Endodermal cell (in vitro differentiated cells): Measurements from ENCODE around the gene DOCK2. TPM values are rescaled to one million over a fixed set of nuclear protein-coding genes. Genes with fewer than 3 reads are reported as not detected.

Source experiments
- DNase-seq: peaks from one replicate; pipeline ENCODE4 v3.0.0-alpha.2; 2017
- H3K27ac ChIP-seq: 2 replicates; pipeline ENCODE4 v1.5.1; 2013; ENCODE audit warnings: mild to moderate bottlenecking, low read depth, low read length, moderate library complexity
- H3K27me3 ChIP-seq: 2 replicates; pipeline ENCODE4 v1.6.1; 2013; ENCODE audit warnings: mild to moderate bottlenecking, low read length, moderate library complexity; ENCODE audit not compliant: insufficient read depth, control insufficient read depth, poor library complexity, severe bottlenecking
- H3K36me3 ChIP-seq: 2 replicates; pipeline ENCODE4 v1.7.0; 2013; ENCODE audit warnings: mild to moderate bottlenecking, low read length, moderate library complexity; ENCODE audit not compliant: control insufficient read depth, insufficient read depth
- H3K4me1 ChIP-seq: one replicate; pipeline ENCODE4 v1.7.0; 2013; ENCODE audit warnings: low read length; ENCODE audit not compliant: control insufficient read depth, insufficient read depth
- H3K4me3 ChIP-seq: 2 replicates; pipeline ENCODE4 v1.5.1; 2013; ENCODE audit warnings: mild to moderate bottlenecking, low read length, moderate library complexity
- H3K9ac ChIP-seq: 2 replicates; pipeline ENCODE4 v1.6.1; 2013; ENCODE audit warnings: mild to moderate bottlenecking, low read length, moderate library complexity; ENCODE audit not compliant: poor library complexity, severe bottlenecking; ENCODE audit errors: extremely low read depth
- H3K9me3 ChIP-seq: 2 replicates; pipeline ENCODE4 v1.6.1; 2013; ENCODE audit warnings: mild to moderate bottlenecking, low read length, moderate library complexity; ENCODE audit not compliant: control insufficient read depth
- H3K27ac Mint-ChIP-seq: 2 replicates; pipeline ENCODE4 v1.8.0; 2020; ENCODE audit warnings: mixed read lengths
- H3K27me3 Mint-ChIP-seq: 2 replicates; pipeline ENCODE4 v1.8.0; 2021; ENCODE audit warnings: mild to moderate bottlenecking, mixed read lengths; ENCODE audit not compliant: insufficient read depth
- H3K36me3 Mint-ChIP-seq: 2 replicates; pipeline ENCODE4 v1.8.0; 2020; ENCODE audit warnings: low read depth, mixed read lengths
- H3K4me1 Mint-ChIP-seq: 2 replicates; pipeline ENCODE4 v1.8.0; 2020; ENCODE audit warnings: mixed read lengths
- H3K4me3 Mint-ChIP-seq: 2 replicates; pipeline ENCODE4 v1.8.0; 2020; ENCODE audit warnings: mild to moderate bottlenecking, moderate library complexity, mixed read lengths
- H3K9me3 Mint-ChIP-seq: 2 replicates; pipeline ENCODE4 v1.8.0; 2020; ENCODE audit warnings: mild to moderate bottlenecking, mixed read lengths
- whole genome bisulfite sequencing, 2 experiments: methylation state at CpG; one replicate each; pipeline versions ENCODE4 v1.1.5 to v1.1.7; 2013; ENCODE audit warnings: missing lambda C conversion rate in 2 of 2, mixed read lengths in 1 of 2; ENCODE audit not compliant: insufficient coverage in 1 of 2, insufficient read length in 1 of 2; 5-methylcytosine and 5-hydroxymethylcytosine counted together
- total RNA-seq, 2 donors: library from RNA; stranded (reverse); fragmentation: NEBNext Ultra II Directional in 1 of 2; extraction: Animal tissue kit (Norgen Biotek cat#: 25700) in 1 of 2; gene quantifications; 2 replicates in 1 of 2; 3 replicates in 1 of 2; pipeline ENCODE4 v1.2.1, GENCODE V29; 2021
- TF ChIP-seq, protein P1 (sequence below): fragments of 200-600 bp; sonication (generic); conservative IDR thresholded peaks from 2 replicates; pipeline ENCODE4 v1.5.0; 2021; ENCODE audit warnings: antibody characterized with exemption, mild to moderate bottlenecking

DOCK2 gene
- total RNA-seq, 2 donors from 2014 or later = 2.6 to 3.9 TPM

GRCh38 chr5:169850409-169850808 lies 213.3 kb downstream of the DOCK2 start:
- Histone ChIP-seq H3K36me3 (no peaks in the 10 kb centered on the region), H3K9ac (no peak overlapping the region), H3K9me3 (peaks cover 24% of the 10 kb centered on the region), H3K27ac (no peak overlapping the region), H3K4me3 (no peak overlapping the region), H3K27me3 (no peaks in the 10 kb centered on the region), H3K4me1 (no peaks in the 10 kb centered on the region)
- no peaks in the 10 kb centered on the region for H3K36me3 Mint-ChIP-seq
- peaks cover 30% of the 10 kb centered on the region for H3K9me3 Mint-ChIP-seq
- no peaks in the 10 kb centered on the region for H3K4me1 Mint-ChIP-seq
- no peaks in the 10 kb centered on the region for H3K27me3 Mint-ChIP-seq
- no peak for DNase-seq
- TF ChIP-seq, protein P1, sequence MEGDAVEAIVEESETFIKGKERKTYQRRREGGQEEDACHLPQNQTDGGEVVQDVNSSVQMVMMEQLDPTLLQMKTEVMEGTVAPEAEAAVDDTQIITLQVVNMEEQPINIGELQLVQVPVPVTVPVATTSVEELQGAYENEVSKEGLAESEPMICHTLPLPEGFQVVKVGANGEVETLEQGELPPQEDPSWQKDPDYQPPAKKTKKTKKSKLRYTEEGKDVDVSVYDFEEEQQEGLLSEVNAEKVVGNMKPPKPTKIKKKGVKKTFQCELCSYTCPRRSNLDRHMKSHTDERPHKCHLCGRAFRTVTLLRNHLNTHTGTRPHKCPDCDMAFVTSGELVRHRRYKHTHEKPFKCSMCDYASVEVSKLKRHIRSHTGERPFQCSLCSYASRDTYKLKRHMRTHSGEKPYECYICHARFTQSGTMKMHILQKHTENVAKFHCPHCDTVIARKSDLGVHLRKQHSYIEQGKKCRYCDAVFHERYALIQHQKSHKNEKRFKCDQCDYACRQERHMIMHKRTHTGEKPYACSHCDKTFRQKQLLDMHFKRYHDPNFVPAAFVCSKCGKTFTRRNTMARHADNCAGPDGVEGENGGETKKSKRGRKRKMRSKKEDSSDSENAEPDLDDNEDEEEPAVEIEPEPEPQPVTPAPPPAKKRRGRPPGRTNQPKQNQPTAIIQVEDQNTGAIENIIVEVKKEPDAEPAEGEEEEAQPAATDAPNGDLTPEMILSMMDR = peak; percentile 73
- no peak overlapping the region for H3K27ac Mint-ChIP-seq
- WGBS, 2 experiments = 98 to 100% methylated on average over 1 to 2 of the region's 2 CpGs
- no peak overlapping the region for H3K4me3 Mint-ChIP-seq

- 83% methylated on average over 1 of the region's 1 CpG; no CpG with 5 or more reads in 1 of the 2 experiments for WGBS, 2 experiments
- H3K27ac Mint-ChIP-seq = no peak overlapping the region
- no peaks in the 10 kb centered on the region for H3K4me1 Mint-ChIP-seq
Observed at GRCh38 chr5:169851321-169851850, 214.3 kb downstream of the DOCK2 start.

GRCh38 chr5:169856571-169856970 lies 219.5 kb downstream of the DOCK2 start:
- Histone ChIP-seq H3K36me3 (no peaks in the 10 kb centered on the region), H3K27me3 (no peaks in the 10 kb centered on the region), H3K4me3 (no peak overlapping the region), H3K4me1 (peaks cover 5% of the 10 kb centered on the region), H3K9ac (no peak overlapping the region), H3K9me3 (peaks cover 8% of the 10 kb centered on the region), H3K27ac (no peak overlapping the region)
- H3K9me3 Mint-ChIP-seq = peaks cover 15% of the 10 kb centered on the region
- no peak for DNase-seq
- WGBS, 2 experiments = 67 to 94% methylated on average over 1 to 2 of the region's 2 CpGs
- H3K36me3 Mint-ChIP-seq = no peaks in the 10 kb centered on the region
- peaks cover 2% of the 10 kb centered on the region for H3K27me3 Mint-ChIP-seq
- H3K4me1 Mint-ChIP-seq = peaks cover 10% of the 10 kb centered on the region
- TF ChIP-seq, protein P1 = no peak
- H3K4me3 Mint-ChIP-seq = no peak overlapping the region
- H3K27ac Mint-ChIP-seq = no peak overlapping the region

More at GRCh38 chr5:169851321-169851850, 214.3 kb downstream of the DOCK2 start:
- no peaks in the 10 kb centered on the region for H3K27me3 Mint-ChIP-seq
- Histone ChIP-seq H3K9me3 (peaks cover 25% of the 10 kb centered on the region), H3K36me3 (no peaks in the 10 kb centered on the region), H3K4me3 (no peak overlapping the region), H3K27ac (no peak overlapping the region), H3K27me3 (no peaks in the 10 kb centered on the region), H3K9ac (no peak overlapping the region), H3K4me1 (no peaks in the 10 kb centered on the region)
- TF ChIP-seq, protein P1 = no peak
- no peak overlapping the region for H3K4me3 Mint-ChIP-seq
- no peaks in the 10 kb centered on the region for H3K36me3 Mint-ChIP-seq
- no peak for DNase-seq
- peaks cover 30% of the 10 kb centered on the region for H3K9me3 Mint-ChIP-seq
